ENCODE results near the gene EVL.
"Not testable (repeated sequence)": the region's sequence is repeated elsewhere in the genome, so short reads cannot be mapped to it uniquely, and the experiment has no call there.

EVL gene

GRCh38 chr14:100039903-100040302 lies 25.3 kb upstream of the EVL start:
- DNase-seq, result no peak

GRCh38 chr14:100041271-100041670 lies 24.0 kb upstream of the EVL start:
- no peak for DNase-seq

GRCh38 chr14:100042286-100042685 lies 22.9 kb upstream of the EVL start:
- DNase-seq, result no peak

GRCh38 chr14:100045642-100046344 lies 19.4 kb upstream of the EVL start:
- peak in 1 of 2 experiments; percentile 26 for DNase-seq

GRCh38 chr14:100047600-100047999 lies 17.6 kb upstream of the EVL start:
- DNase-seq, result no peak

- DNase-seq, result no peak
These were observed 16.4 kb upstream of the EVL start for GRCh38 chr14:100048786-100049185.

GRCh38 chr14:100049220-100049619 lies 16.0 kb upstream of the EVL start:
- no peak for DNase-seq

GRCh38 chr14:100051103-100051502 lies 14.1 kb upstream of the EVL start:
- no peak for DNase-seq

GRCh38 chr14:100051543-100051942 lies 13.7 kb upstream of the EVL start:
- no peak for DNase-seq

GRCh38 chr14:100052819-100053218 lies 12.4 kb upstream of the EVL start:
- DNase-seq, result no peak

GRCh38 chr14:100054316-100055075 lies 10.7 kb upstream of the EVL start:
- DNase-seq, result no peak

- no peak for DNase-seq
These were observed 8.8 kb upstream of the EVL start for GRCh38 chr14:100056431-100056830.

GRCh38 chr14:100056964-100057795 lies 8.0 kb upstream of the EVL start:
- no peak for DNase-seq

- DNase-seq, result no peak
These were observed 6.3 kb upstream of the EVL start for GRCh38 chr14:100058777-100059437.

GRCh38 chr14:100059438-100059781 lies 5.8 kb upstream of the EVL start:
- DNase-seq, result no peak

GRCh38 chr14:100060760-100061159 lies 4.5 kb upstream of the EVL start:
- DNase-seq, result no peak

GRCh38 chr14:100062590-100062989 lies 2.6 kb upstream of the EVL start:
- no peak for DNase-seq

GRCh38 chr14:100063314-100063941 lies 1.8 kb upstream of the EVL start:
- no peak for DNase-seq

GRCh38 chr14:100064335-100065092 lies 708 bp upstream of the EVL start:
- DNase-seq, result not testable (repeated sequence)

- no peak for DNase-seq
These were observed 836 bp downstream of the EVL start for GRCh38 chr14:100065942-100066574.

- DNase-seq, result no peak
These were observed 1.7 kb downstream of the EVL start for GRCh38 chr14:100066962-100067361.
